K562 (cell line): Measurements from ENCODE around the gene RARA. TPM values are rescaled to one million over a fixed set of nuclear protein-coding genes. Genes with fewer than 3 reads are reported as not detected.
A peak's percentile ranks its signal among the peaks of the same experiment; 100 is the strongest.
"Not testable (repeated sequence)": the region's sequence is repeated elsewhere in the genome, so short reads cannot be mapped to it uniquely, and the experiment has no call there.

Source experiments
- ARID1B ChIP-seq: fragments of 450-650 bp; IDR thresholded peaks from 2 replicates; pipeline ENCODE4 v1.6.1; 2016; ENCODE audit warnings: antibody characterized with exemption, mild to moderate bottlenecking, inconsistent platforms
- CBFA2T2 ChIP-seq: fragments of 450-650 bp; conservative IDR thresholded peaks from 2 replicates; pipeline ENCODE4 v1.6.1; 2017; ENCODE audit warnings: mild to moderate bottlenecking
- CBFA2T3 ChIP-seq: fragments of 450-650 bp; IDR thresholded peaks from 2 replicates; pipeline ENCODE4 v1.6.1; 2017
- CBX5 ChIP-seq: IDR thresholded peaks from 2 replicates; pipeline ENCODE4 v1.6.1; 2014; ENCODE audit warnings: low read depth, borderline replicate concordance
- CEBPB ChIP-seq: fragments of 450-650 bp; IDR thresholded peaks from 2 replicates; pipeline ENCODE4 v1.6.1; 2016; ENCODE audit warnings: missing genetic modification characterization, missing compliant biosample characterization
- MEF2D ChIP-seq: conservative IDR thresholded peaks from 2 replicates; pipeline ENCODE4 v1.6.1; 2016; ENCODE audit warnings: low read depth, missing genetic modification characterization, missing compliant biosample characterization
- NR2C1 ChIP-seq, 2 experiments: fragments of 450-650 bp; IDR thresholded peaks; 2 replicates each; pipeline ENCODE4 v1.6.1; 2017; ENCODE audit warnings: mild to moderate bottlenecking in 2 of 2, antibody characterized with exemption in 1 of 2, inconsistent platforms in 1 of 2, missing compliant biosample characterization in 1 of 2, missing genetic modification characterization in 1 of 2
- NR2C2 ChIP-seq, 2 experiments: fragments of 200-800 bp in 1 of 2; sonication (Bioruptor generic) in 1 of 2; sonication (generic) in 1 of 2; formaldehyde crosslinking in 1 of 2; IDR thresholded peaks; 2 replicates each; pipeline versions ENCODE4 v1.6.1 to v1.8.0; 2016 to 2022; ENCODE audit warnings: mild to moderate bottlenecking in 1 of 2, missing compliant biosample characterization in 1 of 2, missing genetic modification characterization in 1 of 2, missing genetic modification reagents in 1 of 2
- SMAD4 ChIP-seq: fragments of 250-450 bp; sonication (Bioruptor Pico); conservative IDR thresholded peaks from 2 replicates; pipeline ENCODE4 v1.8.0; 2021; ENCODE audit warnings: inconsistent platforms, mild to moderate bottlenecking, moderate library complexity
- SOX6 ChIP-seq: fragments of 450-650 bp; IDR thresholded peaks from 2 replicates; pipeline ENCODE4 v1.6.1; 2014; ENCODE audit warnings: mild to moderate bottlenecking
- TAL1 ChIP-seq: fragments of 450-650 bp; IDR thresholded peaks from 2 replicates; pipeline ENCODE4 v1.6.1; 2016; ENCODE audit warnings: mild to moderate bottlenecking
- TEAD1 ChIP-seq, 2 experiments: fragments of 450-650 bp in 1 of 2; sonication (generic) in 1 of 2; formaldehyde crosslinking; IDR thresholded peaks; 2 replicates each; pipeline versions ENCODE4 v1.4.0 to v1.8.0; 2020 to 2022; ENCODE audit warnings: mild to moderate bottlenecking in 2 of 2, missing genetic modification reagents in 1 of 2
- YY1 ChIP-seq, 3 experiments: IDR thresholded peaks; 2 replicates each; pipeline ENCODE4 v1.6.1; 2011; ENCODE audit warnings: low read length in 2 of 3, mild to moderate bottlenecking in 2 of 3, moderate library complexity in 2 of 3, borderline replicate concordance in 1 of 3, control low read depth in 1 of 3, low read depth in 1 of 3; ENCODE audit not compliant: insufficient read depth in 3 of 3, insufficient replicate concordance in 2 of 3, control insufficient read depth in 1 of 3, insufficient read length in 1 of 3; ENCODE audit errors: extremely low read depth in 1 of 3
- ZFP1 ChIP-seq: fragments of 450-650 bp; formaldehyde crosslinking; IDR thresholded peaks from 2 replicates; pipeline ENCODE4 v1.4.0; 2020; ENCODE audit warnings: mild to moderate bottlenecking, mixed read lengths
- ZNF311 ChIP-seq: fragments of 250-450 bp; sonication (Bioruptor Pico); IDR thresholded peaks from 2 replicates; pipeline ENCODE4 v1.4.0; 2020; ENCODE audit warnings: mild to moderate bottlenecking, moderate library complexity
- polyA plus RNA-seq, 8 experiments: library from polyadenylated mRNA; depleted of rRNA in 4 of 8; stranded (reverse) in 5 of 8; unstranded in 3 of 8; fragments of >200 nt; fragmentation: Nextera tagmentation in 2 of 8; fragmentation: Illumina TruSeq in 1 of 8; extraction: Ambion mirVana in 2 of 8; extraction: Trizol in 1 of 8; gene quantifications; 2 replicates each; pipeline versions ENCODE4 v1.2.1 to v1.2.3, GENCODE V29; 2011 to 2014; ENCODE audit warnings: inconsistent platforms in 1 of 8, missing spikeins in 1 of 8
- total RNA-seq, 7 experiments: library from RNA; depleted of rRNA in 6 of 7; stranded (reverse); fragments of >200 nt in 6 of 7; fragmentation: Illumina TruSeq in 2 of 7; extraction: Trizol in 2 of 7; gene quantifications; 2 replicates each; pipeline versions ENCODE4 v1.2.1 to v1.2.3, GENCODE V29; 2011 to 2021; ENCODE audit warnings: low replicate concordance in 1 of 7
- TF ChIP-seq, protein P1 (sequence below): fragments of 200-800 bp; sonication (Bioruptor generic); IDR thresholded peaks from 2 replicates; pipeline ENCODE4 v1.6.1; 2017; ENCODE audit warnings: missing genetic modification characterization, missing compliant biosample characterization
- TF ChIP-seq, protein P2 (sequence below): fragments of 450-650 bp; formaldehyde crosslinking; IDR thresholded peaks from 2 replicates; pipeline ENCODE4 v1.4.0; 2022; ENCODE audit warnings: mild to moderate bottlenecking, moderate library complexity
- TF ChIP-seq, protein P3 (sequence below), 2 experiments: fragments of 200-800 bp in 1 of 2; sonication (Bioruptor generic) in 1 of 2; sonication (generic) in 1 of 2; formaldehyde crosslinking in 1 of 2; IDR thresholded peaks in 1 of 2; conservative IDR thresholded peaks in 1 of 2; 2 replicates each; pipeline versions ENCODE4 v1.5.0 to v1.6.1; 2016 to 2020; ENCODE audit warnings: missing compliant biosample characterization in 1 of 2, missing genetic modification characterization in 1 of 2, missing genetic modification reagents in 1 of 2
- TF ChIP-seq, protein P4 (sequence below): fragments of 250-450 bp; sonication (Bioruptor Pico); IDR thresholded peaks from 2 replicates; pipeline ENCODE4 v1.8.0; 2022; ENCODE audit warnings: moderate library complexity, mild to moderate bottlenecking, inconsistent platforms
- TF ChIP-seq, protein P5 (sequence below): fragments of 450-650 bp; formaldehyde crosslinking; IDR thresholded peaks from 2 replicates; pipeline ENCODE4 v1.4.0; 2020; ENCODE audit warnings: mild to moderate bottlenecking, moderate library complexity

Gene RARA
- total and polyA plus RNA-seq, 9 of the 15 experiments (the other 6 are each of a cell fraction or from before 2014, with no cell fraction given), result 0.10 to 28.0 (median 7.9) TPM

DNA sequence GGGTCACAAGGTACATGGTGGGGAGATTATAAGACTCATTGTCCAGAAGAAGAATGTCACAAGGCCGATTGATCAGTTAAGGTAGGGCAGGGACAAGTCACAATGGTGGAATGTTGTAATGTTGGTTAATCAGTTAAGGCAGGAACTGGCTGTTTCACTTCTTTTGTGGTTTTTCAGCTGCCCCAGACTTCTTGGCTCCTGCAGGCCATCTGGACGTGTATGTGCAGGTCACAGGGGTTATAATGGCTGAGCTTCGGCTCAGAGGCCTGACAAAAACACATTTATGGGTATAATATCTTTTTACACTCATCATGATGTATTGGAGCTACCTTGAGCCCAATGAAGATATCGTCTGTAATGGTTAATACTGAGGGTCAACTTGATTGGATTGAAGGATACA lies 63.7 kb downstream of the RARA start (continued):
- TF ChIP-seq, protein P1, sequence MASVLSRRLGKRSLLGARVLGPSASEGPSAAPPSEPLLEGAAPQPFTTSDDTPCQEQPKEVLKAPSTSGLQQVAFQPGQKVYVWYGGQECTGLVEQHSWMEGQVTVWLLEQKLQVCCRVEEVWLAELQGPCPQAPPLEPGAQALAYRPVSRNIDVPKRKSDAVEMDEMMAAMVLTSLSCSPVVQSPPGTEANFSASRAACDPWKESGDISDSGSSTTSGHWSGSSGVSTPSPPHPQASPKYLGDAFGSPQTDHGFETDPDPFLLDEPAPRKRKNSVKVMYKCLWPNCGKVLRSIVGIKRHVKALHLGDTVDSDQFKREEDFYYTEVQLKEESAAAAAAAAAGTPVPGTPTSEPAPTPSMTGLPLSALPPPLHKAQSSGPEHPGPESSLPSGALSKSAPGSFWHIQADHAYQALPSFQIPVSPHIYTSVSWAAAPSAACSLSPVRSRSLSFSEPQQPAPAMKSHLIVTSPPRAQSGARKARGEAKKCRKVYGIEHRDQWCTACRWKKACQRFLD (CRISPR knock-in tag), result peak; percentile 39; the same call in 1 of the 2 replicates
- peak; percentile 45; the same call in 1 of the 2 replicates for TF ChIP-seq ARID1B
- peak; percentile 74 for TF ChIP-seq SMAD4 (CRISPR knock-in tag)
- TF ChIP-seq NR2C1 (IDR thresholded peaks at IDR 0.05), result peak; percentile 25; the same call in 1 of the 2 replicates
- TF ChIP-seq NR2C1 (tag; IDR thresholded peaks at IDR 0.05), result peak; percentile 76
- TF ChIP-seq, protein P2, sequence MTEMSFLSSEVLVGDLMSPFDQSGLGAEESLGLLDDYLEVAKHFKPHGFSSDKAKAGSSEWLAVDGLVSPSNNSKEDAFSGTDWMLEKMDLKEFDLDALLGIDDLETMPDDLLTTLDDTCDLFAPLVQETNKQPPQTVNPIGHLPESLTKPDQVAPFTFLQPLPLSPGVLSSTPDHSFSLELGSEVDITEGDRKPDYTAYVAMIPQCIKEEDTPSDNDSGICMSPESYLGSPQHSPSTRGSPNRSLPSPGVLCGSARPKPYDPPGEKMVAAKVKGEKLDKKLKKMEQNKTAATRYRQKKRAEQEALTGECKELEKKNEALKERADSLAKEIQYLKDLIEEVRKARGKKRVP (CRISPR knock-in tag), result 0 out of 2 replicates have a peak, but pooled peaks have one; percentile 14
- peak; percentile 80 for TF ChIP-seq CEBPB (tag)
- TF ChIP-seq, protein P3, sequence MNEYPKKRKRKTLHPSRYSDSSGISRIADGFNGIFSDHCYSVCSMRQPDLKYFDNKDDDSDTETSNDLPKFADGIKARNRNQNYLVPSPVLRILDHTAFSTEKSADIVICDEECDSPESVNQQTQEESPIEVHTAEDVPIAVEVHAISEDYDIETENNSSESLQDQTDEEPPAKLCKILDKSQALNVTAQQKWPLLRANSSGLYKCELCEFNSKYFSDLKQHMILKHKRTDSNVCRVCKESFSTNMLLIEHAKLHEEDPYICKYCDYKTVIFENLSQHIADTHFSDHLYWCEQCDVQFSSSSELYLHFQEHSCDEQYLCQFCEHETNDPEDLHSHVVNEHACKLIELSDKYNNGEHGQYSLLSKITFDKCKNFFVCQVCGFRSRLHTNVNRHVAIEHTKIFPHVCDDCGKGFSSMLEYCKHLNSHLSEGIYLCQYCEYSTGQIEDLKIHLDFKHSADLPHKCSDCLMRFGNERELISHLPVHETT (CRISPR knock-in tag; conservative IDR thresholded peaks at IDR 0.05 in 1 of 2, IDR thresholded peaks at IDR 0.05 in 1 of 2), result peak in 1 of 2 experiments; percentile 50; a peak in 1 of 4 replicates
- TF ChIP-seq YY1 (IDR thresholded peaks at IDR 0.05; ENCODE audit: borderline replicate concordance in 1 of 3, control insufficient read depth in 1 of 3, extremely low read depth in 1 of 3, insufficient read depth in 3 of 3, insufficient read length in 1 of 3, insufficient replicate concordance in 2 of 3, low read depth in 1 of 3, low read length in 2 of 3), result peak in 1 of 3 experiments; percentile 31
- TF ChIP-seq MEF2D (tag), result 0 out of 2 replicates have a peak, but pooled peaks have one; percentile 49
- TF ChIP-seq ZFP1 (CRISPR knock-in tag), result 0 out of 2 replicates have a peak, but pooled peaks have one; percentile 44
- TF ChIP-seq NR2C2 (CRISPR knock-in tag; IDR thresholded peaks at IDR 0.05), result not testable (repeated sequence)
- TF ChIP-seq NR2C2 (tag; IDR thresholded peaks at IDR 0.05), result peak; percentile 34; the same call in 1 of the 2 replicates
- TF ChIP-seq ZNF311 (CRISPR knock-in tag), result peak; percentile 78; the same call in 1 of the 2 replicates
- TF ChIP-seq, protein P4, sequence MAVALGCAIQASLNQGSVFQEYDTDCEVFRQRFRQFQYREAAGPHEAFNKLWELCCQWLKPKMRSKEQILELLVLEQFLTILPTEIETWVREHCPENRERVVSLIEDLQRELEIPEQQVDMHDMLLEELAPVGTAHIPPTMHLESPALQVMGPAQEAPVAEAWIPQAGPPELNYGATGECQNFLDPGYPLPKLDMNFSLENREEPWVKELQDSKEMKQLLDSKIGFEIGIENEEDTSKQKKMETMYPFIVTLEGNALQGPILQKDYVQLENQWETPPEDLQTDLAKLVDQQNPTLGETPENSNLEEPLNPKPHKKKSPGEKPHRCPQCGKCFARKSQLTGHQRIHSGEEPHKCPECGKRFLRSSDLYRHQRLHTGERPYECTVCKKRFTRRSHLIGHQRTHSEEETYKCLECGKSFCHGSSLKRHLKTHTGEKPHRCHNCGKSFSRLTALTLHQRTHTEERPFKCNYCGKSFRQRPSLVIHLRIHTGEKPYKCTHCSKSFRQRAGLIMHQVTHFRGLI (CRISPR knock-in tag), result peak; percentile 69; the same call in 1 of the 2 replicates
- peak; percentile 71 for TF ChIP-seq CBFA2T3
- TF ChIP-seq CBFA2T2, result peak; percentile 49
- TF ChIP-seq CBX5, result 0 out of 2 replicates have a peak, but pooled peaks have one; percentile 63
- TF ChIP-seq TEAD1 (CRISPR knock-in tag; IDR thresholded peaks at IDR 0.05), result peak in 1 of 2 experiments; percentile 86; a peak in 2 of 4 replicates
- TF ChIP-seq SOX6, result peak; percentile 56; the same call in 1 of the 2 replicates
- TF ChIP-seq TAL1, result peak; percentile 18; the same call in 1 of the 2 replicates
- TF ChIP-seq, protein P5, sequence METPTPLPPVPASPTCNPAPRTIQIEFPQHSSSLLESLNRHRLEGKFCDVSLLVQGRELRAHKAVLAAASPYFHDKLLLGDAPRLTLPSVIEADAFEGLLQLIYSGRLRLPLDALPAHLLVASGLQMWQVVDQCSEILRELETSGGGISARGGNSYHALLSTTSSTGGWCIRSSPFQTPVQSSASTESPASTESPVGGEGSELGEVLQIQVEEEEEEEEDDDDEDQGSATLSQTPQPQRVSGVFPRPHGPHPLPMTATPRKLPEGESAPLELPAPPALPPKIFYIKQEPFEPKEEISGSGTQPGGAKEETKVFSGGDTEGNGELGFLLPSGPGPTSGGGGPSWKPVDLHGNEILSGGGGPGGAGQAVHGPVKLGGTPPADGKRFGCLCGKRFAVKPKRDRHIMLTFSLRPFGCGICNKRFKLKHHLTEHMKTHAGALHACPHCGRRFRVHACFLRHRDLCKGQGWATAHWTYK (CRISPR knock-in tag), result 0 out of 2 replicates have a peak, but pooled peaks have one; percentile 70
